ENCODE data around the gene PLEKHM3. TPM values are rescaled to one million over a fixed set of nuclear protein-coding genes. Genes with fewer than 3 reads are reported as not detected.

Gene PLEKHM3
- total RNA-seq, 1 experiment from 2014 or later: 2.5 TPM

- POLR2A ChIA-PET: no interaction called here
- in situ Hi-C loops (cut with HindIII; ENCODE audit: low pct_unique_long_range_greater_than_20kb, low sequenced_read_pairs): no loop called here
- no peak for DNase-seq (ENCODE audit: low read depth, low spot score)
Measured at GRCh38 chr2:207905546-207905945, 119.8 kb downstream of the PLEKHM3 start.

GRCh38 chr2:207903236-207903635, 122.1 kb downstream of the PLEKHM3 start:
- TF ChIP-seq REST (IDR thresholded peaks at IDR 0.05; ENCODE audit: insufficient read depth in 1 of 2, low read depth in 2 of 2, low read length in 1 of 2) (no peak), SIN3A (IDR thresholded peaks at IDR 0.05; ENCODE audit: borderline replicate concordance, insufficient read depth, low read depth, low read length) (no peak), TCF7L2 (IDR thresholded peaks at IDR 0.05; ENCODE audit: low read depth, low read length) (no peak), CTCF (IDR thresholded peaks at IDR 0.05) (no peak), POLR2AphosphoS5 (IDR thresholded peaks at IDR 0.05; ENCODE audit: low read depth, low read length) (no peak)
- H3K27ac ChIP-seq (ENCODE audit: low read length): no peak overlapping the region
- DNase-seq (ENCODE audit: low read depth, low spot score) (no peak), ATAC-seq (no peak)
- no peaks in the 10 kb centered on the region for H3K27me3 ChIP-seq (ENCODE audit: control insufficient read depth, insufficient read depth, low read length)
- ChIA-PET POLR2A (no interaction called here), CTCF (no interaction called here)
- no peaks in the 10 kb centered on the region for H3K4me1 ChIP-seq (ENCODE audit: control insufficient read depth, insufficient read depth, low read length)
- H3K9me3 ChIP-seq (ENCODE audit: control insufficient read depth, insufficient read depth, low read depth, low read length): no peaks in the 10 kb centered on the region
- no TSS peak for BruUV-seq (replicated peaks)
- H3K4me3 ChIP-seq (ENCODE audit: low read depth in 2 of 2, low read length in 2 of 2): no peak overlapping the region
- intact Hi-C loops (cut with micrococcal nuclease; ENCODE audit: unreplicated experiment) (no loop called here), in situ Hi-C loops (cut with HindIII; ENCODE audit: low pct_unique_long_range_greater_than_20kb, low sequenced_read_pairs) (no loop called here)
- no peaks in the 10 kb centered on the region for H3K36me3 ChIP-seq (ENCODE audit: control insufficient read depth, insufficient read depth, low read length)

More at GRCh38 chr2:207905546-207905945, 119.8 kb downstream of the PLEKHM3 start:
- Histone ChIP-seq H3K27me3 (ENCODE audit: control insufficient read depth, insufficient read depth, low read length) (no peaks in the 10 kb centered on the region), H3K4me3 (ENCODE audit: low read depth in 2 of 2, low read length in 2 of 2) (no peak overlapping the region), H3K27ac (ENCODE audit: low read length) (no peak overlapping the region), H3K36me3 (ENCODE audit: control insufficient read depth, insufficient read depth, low read length) (no peaks in the 10 kb centered on the region), H3K9me3 (ENCODE audit: control insufficient read depth, insufficient read depth, low read depth, low read length) (no peaks in the 10 kb centered on the region), H3K4me1 (ENCODE audit: control insufficient read depth, insufficient read depth, low read length) (no peaks in the 10 kb centered on the region)
- intact Hi-C loops (cut with micrococcal nuclease; ENCODE audit: unreplicated experiment): no loop called here
- no peak for ATAC-seq
- BruUV-seq (replicated peaks): no TSS peak
- CTCF ChIA-PET: no interaction called here
- no peak for TF ChIP-seq POLR2AphosphoS5 (IDR thresholded peaks at IDR 0.05; ENCODE audit: low read depth, low read length)
- no peak for TF ChIP-seq SIN3A (IDR thresholded peaks at IDR 0.05; ENCODE audit: borderline replicate concordance, insufficient read depth, low read depth, low read length)

- Histone ChIP-seq H3K9me3 (ENCODE audit: control insufficient read depth, insufficient read depth, low read depth, low read length) (no peaks in the 10 kb centered on the region), H3K36me3 (ENCODE audit: control insufficient read depth, insufficient read depth, low read length) (no peaks in the 10 kb centered on the region), H3K27me3 (ENCODE audit: control insufficient read depth, insufficient read depth, low read length) (no peaks in the 10 kb centered on the region), H3K4me3 (ENCODE audit: low read depth in 2 of 2, low read length in 2 of 2) (no peak overlapping the region), H3K27ac (ENCODE audit: low read length) (no peak overlapping the region), H3K4me1 (ENCODE audit: control insufficient read depth, insufficient read depth, low read length) (no peaks in the 10 kb centered on the region)
- in situ Hi-C loops (cut with HindIII; ENCODE audit: low pct_unique_long_range_greater_than_20kb, low sequenced_read_pairs): no loop called here
- DNase-seq (ENCODE audit: low read depth, low spot score) (no peak), ATAC-seq (no peak)
- POLR2A ChIA-PET: no interaction called here
- TF ChIP-seq REST (IDR thresholded peaks at IDR 0.05; ENCODE audit: insufficient read depth in 1 of 2, low read depth in 2 of 2, low read length in 1 of 2) (no peak), CTCF (IDR thresholded peaks at IDR 0.05) (no peak), POLR2AphosphoS5 (IDR thresholded peaks at IDR 0.05; ENCODE audit: low read depth, low read length) (no peak), TCF7L2 (IDR thresholded peaks at IDR 0.05; ENCODE audit: low read depth, low read length) (no peak), SIN3A (IDR thresholded peaks at IDR 0.05; ENCODE audit: borderline replicate concordance, insufficient read depth, low read depth, low read length) (no peak)
- no TSS peak for BruUV-seq (replicated peaks)
- intact Hi-C loops (cut with micrococcal nuclease; ENCODE audit: unreplicated experiment): no loop called here
- CTCF ChIA-PET: no interaction called here
Measured at GRCh38 chr2:207902821-207903220, 122.5 kb downstream of the PLEKHM3 start.

Data from Panc1 (cell line).